NCI-H82 treated with DMSO at 0.1 percent for 48 hours (cell line): Measurements from ENCODE around the gene FHIT.

Experiments
- DNase-seq: peaks from one replicate; lab custom pipeline; 2025; ENCODE audit not compliant: unreplicated experiment; lab: John Stamatoyannopoulos, UW

Gene FHIT

GRCh38 chr3:60779637-60780036 lies 471.6 kb downstream of the FHIT start:
- DNase-seq: no peak

GRCh38 chr3:60775985-60776384 lies 475.3 kb downstream of the FHIT start:
- no peak for DNase-seq

- no peak for DNase-seq
Observed at GRCh38 chr3:60774617-60775016, 476.6 kb downstream of the FHIT start.

- no peak for DNase-seq
Observed at GRCh38 chr3:60772584-60772983, 478.7 kb downstream of the FHIT start.

GRCh38 chr3:60771766-60772165 lies 479.5 kb downstream of the FHIT start:
- no peak for DNase-seq

GRCh38 chr3:60770532-60770931 lies 480.7 kb downstream of the FHIT start:
- DNase-seq: no peak

- DNase-seq: no peak
Observed at GRCh38 chr3:60767536-60767935, 483.7 kb downstream of the FHIT start.

- no peak for DNase-seq
Observed at GRCh38 chr3:60765776-60766175, 485.5 kb downstream of the FHIT start.

- no peak for DNase-seq
Observed at GRCh38 chr3:60764870-60765269, 486.4 kb downstream of the FHIT start.

- DNase-seq: no peak
Observed at GRCh38 chr3:60760145-60760544, 491.1 kb downstream of the FHIT start.

- DNase-seq: no peak
Observed at GRCh38 chr3:60759439-60759838, 491.8 kb downstream of the FHIT start.

- no peak for DNase-seq
Observed at GRCh38 chr3:60758831-60759230, 492.4 kb downstream of the FHIT start.

- DNase-seq: no peak
Observed at GRCh38 chr3:60758171-60758570, 493.1 kb downstream of the FHIT start.

GRCh38 chr3:60757724-60758123 lies 493.5 kb downstream of the FHIT start:
- DNase-seq: no peak

GRCh38 chr3:60756241-60757030 lies 494.8 kb downstream of the FHIT start:
- no peak for DNase-seq

GRCh38 chr3:60755094-60755493 lies 496.2 kb downstream of the FHIT start:
- peak; percentile 11 for DNase-seq

GRCh38 chr3:60754617-60755016 lies 496.6 kb downstream of the FHIT start:
- no peak for DNase-seq

- no peak for DNase-seq
Observed at GRCh38 chr3:60752809-60753208, 498.4 kb downstream of the FHIT start.

GRCh38 chr3:60746695-60747416 lies 504.4 kb downstream of the FHIT start:
- no peak for DNase-seq

GRCh38 chr3:60746043-60746638 lies 505.1 kb downstream of the FHIT start:
- DNase-seq: no peak

GRCh38 chr3:60743631-60744164 lies 507.6 kb downstream of the FHIT start:
- no peak for DNase-seq

GRCh38 chr3:60742606-60743145 lies 508.6 kb downstream of the FHIT start:
- no peak for DNase-seq
